ENCODE results near the gene ERRFI1. TPM values are rescaled to one million over a fixed set of nuclear protein-coding genes. Genes with fewer than 3 reads are reported as not detected.

Gene ERRFI1
- total and polyA plus RNA-seq, 2 of the 8 experiments (the other 6 are each of a cell fraction or from before 2014, with no cell fraction given), result 23.4 to 46.1 TPM

- 77% methylated on average over 2 of the region's 2 CpGs; no CpG with 5 or more reads in 1 of the 2 experiments for WGBS, 2 experiments (ENCODE audit: extremely low coverage in 1 of 2, insufficient coverage in 1 of 2, insufficient read length in 1 of 2, insufficient replicate concordance in 2 of 2, low coverage in 1 of 2, low lambda C conversion rate in 2 of 2, missing lambda C conversion rate in 1 of 2)
- no peak overlapping the region for H3K9ac ChIP-seq (replicated peaks in 1 of 4; ENCODE audit: extremely low read depth in 1 of 4, low read depth in 3 of 4, low read length in 3 of 4)
- CTCF ChIA-PET (ENCODE audit: partially characterized antibody), result interaction anchor here (2.1 kb wide), 1 partner anchor 13 kb away, joined by 5 read pairs; no protein-coding TSS in a partner anchor
- TF ChIP-seq SAP30 (IDR thresholded peaks at IDR 0.05; ENCODE audit: insufficient read depth, insufficient replicate concordance, low read length) (no peak), TCF12 (IDR thresholded peaks at IDR 0.05; ENCODE audit: low read depth, low read length) (no peak)
These were observed 17.5 kb upstream of the ERRFI1 start for GRCh38 chr1:8043621-8044020.

More at GRCh38 chr1:8043621-8044020, 17.5 kb upstream of the ERRFI1 start:
- no peak overlapping the region for H2BK15ac ChIP-seq (ENCODE audit: low read length)
- no peak overlapping the region for H2AK5ac ChIP-seq (ENCODE audit: low read depth, low read length)
- no peak overlapping the region for H3K4ac ChIP-seq (replicated peaks; ENCODE audit: insufficient read length, low read depth, low read length)
- no peak overlapping the region for H3K4me2 ChIP-seq (ENCODE audit: insufficient read depth in 1 of 2, low read depth in 2 of 2, low read length in 2 of 2)
- no peak overlapping the region for H3K27ac ChIP-seq (ENCODE audit: low read depth, low read length)
- H3K79me2 ChIP-seq (ENCODE audit: control insufficient read depth in 1 of 2, insufficient read depth in 2 of 2, low read length in 2 of 2), result no peaks in the 10 kb centered on the region
- no peaks in the 10 kb centered on the region for H3K79me1 ChIP-seq (ENCODE audit: low read depth, low read length)
- POLR2A ChIA-PET (ENCODE audit: partially characterized antibody), result no interaction called here
- no peaks in the 10 kb centered on the region for H3K36me3 ChIP-seq (ENCODE audit: control insufficient read depth in 2 of 4, insufficient read depth in 4 of 4, low read length in 3 of 4)
- H3K4me1 ChIP-seq (replicated peaks in 1 of 4; ENCODE audit: control insufficient read depth in 3 of 4, insufficient read depth in 4 of 4, low read length in 3 of 4), result no peaks in the 10 kb centered on the region
- DNase-seq (ENCODE audit: low read depth in 1 of 2, low spot score in 2 of 2) (no peak), FAIRE-seq (no peak)
- no peak overlapping the region for H2BK5ac ChIP-seq (ENCODE audit: low read depth, low read length)
- H3K9me3 ChIP-seq (ENCODE audit: insufficient read depth in 2 of 2, low read depth in 1 of 2, low read length in 1 of 2), result peaks cover 3 to 6% of the 10 kb centered on the region in 2 experiments; a peak in 1 of 4 replicates
- H4K8ac ChIP-seq (ENCODE audit: extremely low read depth, insufficient read depth, low read length), result no peak overlapping the region
- no peak overlapping the region for H3K56ac ChIP-seq (replicated peaks; ENCODE audit: insufficient read length, low read depth, low read length)
- no peak overlapping the region for H3K23ac ChIP-seq (ENCODE audit: insufficient read length)
- no peak overlapping the region for H2BK12ac ChIP-seq (ENCODE audit: low read depth, low read length)
- H3K27me3 ChIP-seq (replicated peaks in 1 of 4; ENCODE audit: control insufficient read depth in 3 of 4, extremely low read depth in 1 of 4, insufficient read depth in 3 of 4, low read length in 3 of 4), result no peaks in the 10 kb centered on the region
- H4K91ac ChIP-seq (replicated peaks; ENCODE audit: insufficient read length, low read length), result no peak overlapping the region
- no peaks in the 10 kb centered on the region for H4K20me1 ChIP-seq (replicated peaks in 1 of 2; ENCODE audit: control insufficient read depth in 1 of 2, insufficient read depth in 2 of 2, low read length in 2 of 2)
- no peak overlapping the region for H3K18ac ChIP-seq (ENCODE audit: extremely low read depth, low read length)
- no peak overlapping the region for H2BK120ac ChIP-seq (replicated peaks; ENCODE audit: low read depth, low read length)
- no peak overlapping the region for H2AFZ ChIP-seq (ENCODE audit: low read length)
- H3K14ac ChIP-seq (ENCODE audit: insufficient read length), result no peak overlapping the region
- H4K5ac ChIP-seq (ENCODE audit: insufficient read length, low read depth, low read length), result no peak overlapping the region
- no peak overlapping the region for H2BK20ac ChIP-seq (ENCODE audit: low read length)
- no peaks in the 10 kb centered on the region; the same call in 1 of the 2 replicates for H3K23me2 ChIP-seq (ENCODE audit: low read depth, low read length)
- no peak overlapping the region for H3K4me3 ChIP-seq (ENCODE audit: extremely low read depth in 1 of 4, insufficient read depth in 2 of 4, low read depth in 3 of 4, low read length in 4 of 4)

Data from H1 (cell line).